ENCODE data around the gene CATSPERE.
"Not testable (repeated sequence)": the region's sequence is repeated elsewhere in the genome, so short reads cannot be mapped to it uniquely, and the experiment has no call there.

Gene CATSPERE

DNA sequence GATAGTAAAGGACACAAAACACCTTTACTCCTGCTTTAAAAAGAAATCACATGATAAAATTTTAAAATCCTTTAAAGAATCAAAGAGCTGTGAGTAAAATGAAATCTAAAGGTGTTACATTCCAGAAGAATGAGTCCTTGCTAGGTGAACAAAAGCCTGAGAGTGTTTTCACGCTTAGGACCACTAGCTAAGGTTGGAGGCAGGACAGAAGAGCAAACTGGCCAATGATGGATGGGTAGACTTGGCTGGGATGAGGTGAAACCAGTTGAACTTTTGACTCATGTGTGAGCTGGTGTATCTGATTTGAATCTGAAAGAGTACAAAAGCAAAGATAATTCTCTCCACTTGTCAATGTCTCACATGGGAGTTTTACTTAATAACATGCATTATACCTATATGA lies 35.1 kb downstream of the CATSPERE start:
- Mint-ChIP-seq H3K4me3 (no peak overlapping the region), H3K4me1 (no peaks in the 10 kb centered on the region), H3K27ac (no peak overlapping the region), H3K36me3 (ENCODE audit: low read depth) (peaks cover 3% of the 10 kb centered on the region), H3K9me3 (peaks cover 12% of the 10 kb centered on the region), H3K27me3 (ENCODE audit: low read depth) (no peaks in the 10 kb centered on the region)
- TF ChIP-seq, protein P1, sequence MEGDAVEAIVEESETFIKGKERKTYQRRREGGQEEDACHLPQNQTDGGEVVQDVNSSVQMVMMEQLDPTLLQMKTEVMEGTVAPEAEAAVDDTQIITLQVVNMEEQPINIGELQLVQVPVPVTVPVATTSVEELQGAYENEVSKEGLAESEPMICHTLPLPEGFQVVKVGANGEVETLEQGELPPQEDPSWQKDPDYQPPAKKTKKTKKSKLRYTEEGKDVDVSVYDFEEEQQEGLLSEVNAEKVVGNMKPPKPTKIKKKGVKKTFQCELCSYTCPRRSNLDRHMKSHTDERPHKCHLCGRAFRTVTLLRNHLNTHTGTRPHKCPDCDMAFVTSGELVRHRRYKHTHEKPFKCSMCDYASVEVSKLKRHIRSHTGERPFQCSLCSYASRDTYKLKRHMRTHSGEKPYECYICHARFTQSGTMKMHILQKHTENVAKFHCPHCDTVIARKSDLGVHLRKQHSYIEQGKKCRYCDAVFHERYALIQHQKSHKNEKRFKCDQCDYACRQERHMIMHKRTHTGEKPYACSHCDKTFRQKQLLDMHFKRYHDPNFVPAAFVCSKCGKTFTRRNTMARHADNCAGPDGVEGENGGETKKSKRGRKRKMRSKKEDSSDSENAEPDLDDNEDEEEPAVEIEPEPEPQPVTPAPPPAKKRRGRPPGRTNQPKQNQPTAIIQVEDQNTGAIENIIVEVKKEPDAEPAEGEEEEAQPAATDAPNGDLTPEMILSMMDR (IDR thresholded peaks at IDR 0.05; ENCODE audit: unreplicated experiment in 3 of 3): no peak

GRCh38 chr1:244497805-244498204 lies 36.7 kb downstream of the CATSPERE start:
- Mint-ChIP-seq H3K9me3 (peaks cover 16% of the 10 kb centered on the region), H3K27ac (no peak overlapping the region), H3K27me3 (ENCODE audit: low read depth) (no peaks in the 10 kb centered on the region), H3K4me1 (no peaks in the 10 kb centered on the region), H3K4me3 (no peak overlapping the region), H3K36me3 (ENCODE audit: low read depth) (peaks cover 3% of the 10 kb centered on the region)
- TF ChIP-seq, protein P1 (IDR thresholded peaks at IDR 0.05; ENCODE audit: unreplicated experiment in 3 of 3): no peak

- not testable (repeated sequence) for H3K27ac Mint-ChIP-seq; H3K36me3 Mint-ChIP-seq (ENCODE audit: low read depth); H3K27me3 Mint-ChIP-seq (ENCODE audit: low read depth); H3K4me1 Mint-ChIP-seq; H3K4me3 Mint-ChIP-seq
- peaks cover 18% of the 10 kb centered on the region for H3K9me3 Mint-ChIP-seq
Measured at GRCh38 chr1:244499484-244499883, 38.4 kb downstream of the CATSPERE start.

GRCh38 chr1:244500515-244500914 lies 39.4 kb downstream of the CATSPERE start:
- not testable (repeated sequence) for H3K27ac Mint-ChIP-seq; H3K36me3 Mint-ChIP-seq (ENCODE audit: low read depth); H3K4me3 Mint-ChIP-seq; H3K4me1 Mint-ChIP-seq; H3K27me3 Mint-ChIP-seq (ENCODE audit: low read depth)
- H3K9me3 Mint-ChIP-seq: peaks cover 18% of the 10 kb centered on the region

GRCh38 chr1:244502630-244503029 lies 41.6 kb downstream of the CATSPERE start:
- no peak overlapping the region for H3K4me3 Mint-ChIP-seq
- TF ChIP-seq, protein P1 (IDR thresholded peaks at IDR 0.05; ENCODE audit: unreplicated experiment in 3 of 3): no peak
- H3K4me1 Mint-ChIP-seq: no peaks in the 10 kb centered on the region
- peaks cover 6% of the 10 kb centered on the region for H3K36me3 Mint-ChIP-seq (ENCODE audit: low read depth)
- H3K9me3 Mint-ChIP-seq: peaks cover 24% of the 10 kb centered on the region
- H3K27ac Mint-ChIP-seq: no peak overlapping the region
- no peaks in the 10 kb centered on the region for H3K27me3 Mint-ChIP-seq (ENCODE audit: low read depth)

DNA sequence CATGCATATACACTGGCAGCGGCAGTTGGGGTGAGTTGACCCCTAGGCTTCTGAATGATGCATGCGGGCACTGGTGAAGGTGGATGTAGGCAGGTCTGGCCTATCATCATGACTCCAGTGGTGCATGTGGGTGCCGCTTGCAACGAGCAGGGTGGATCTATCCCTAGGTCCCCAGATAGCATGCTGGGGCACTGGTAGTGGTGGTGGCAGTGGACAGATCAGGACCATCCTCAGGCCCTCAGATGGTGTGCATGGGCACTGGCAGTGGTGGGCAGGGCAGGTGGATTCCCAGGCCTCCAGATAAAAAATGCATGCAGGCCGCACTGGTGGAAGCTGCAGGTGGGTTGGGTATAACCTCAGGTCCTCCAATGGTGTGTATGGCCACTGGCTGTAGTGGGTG lies 52.4 kb downstream of the CATSPERE start:
- H3K27ac Mint-ChIP-seq: no peak overlapping the region
- peaks cover 4% of the 10 kb centered on the region for H3K36me3 Mint-ChIP-seq (ENCODE audit: low read depth)
- TF ChIP-seq, protein P1 (IDR thresholded peaks at IDR 0.05; ENCODE audit: unreplicated experiment in 3 of 3): no peak
- peaks cover 15% of the 10 kb centered on the region for H3K9me3 Mint-ChIP-seq
- H3K4me3 Mint-ChIP-seq: no peak overlapping the region
- H3K4me1 Mint-ChIP-seq: no peaks in the 10 kb centered on the region
- no peaks in the 10 kb centered on the region for H3K27me3 Mint-ChIP-seq (ENCODE audit: low read depth)

GRCh38 chr1:244515680-244516079 lies 54.6 kb downstream of the CATSPERE start:
- Mint-ChIP-seq H3K4me1 (no peaks in the 10 kb centered on the region), H3K36me3 (ENCODE audit: low read depth) (peaks cover 4% of the 10 kb centered on the region), H3K27ac (no peak overlapping the region), H3K4me3 (no peak overlapping the region), H3K9me3 (peaks cover 5% of the 10 kb centered on the region), H3K27me3 (ENCODE audit: low read depth) (no peaks in the 10 kb centered on the region)
- TF ChIP-seq, protein P1 (IDR thresholded peaks at IDR 0.05; ENCODE audit: unreplicated experiment in 3 of 3): no peak

Data from nephron (organoid).